Measurements from ENCODE around the gene NFIB.

Gene NFIB

DNA sequence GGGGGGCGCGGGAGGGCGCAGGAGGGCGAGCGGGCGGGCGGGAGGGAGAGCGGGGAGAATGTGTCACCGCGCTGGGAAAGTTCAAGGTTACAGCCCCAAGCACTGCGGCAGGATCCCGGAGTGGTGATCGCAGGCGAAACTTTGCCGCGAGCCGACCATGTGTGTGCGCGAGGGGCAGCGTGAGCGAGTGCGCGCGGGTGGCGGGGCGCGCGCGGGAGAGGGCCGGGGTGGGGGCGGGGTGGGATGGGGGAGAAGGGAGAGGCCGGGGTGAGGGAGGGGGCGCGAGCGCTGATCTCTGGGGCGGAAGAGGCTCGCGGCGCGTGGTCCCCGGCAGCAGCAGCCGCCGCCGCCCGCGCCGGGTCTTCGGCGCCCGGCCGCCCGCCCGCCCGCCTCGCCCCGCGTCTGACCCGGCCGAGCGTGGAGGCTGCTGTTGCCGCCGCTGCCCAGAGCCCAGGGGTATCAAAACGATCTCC, at the start of gene NFIB:
NFIB (minus strand) TSS at position 191 of the 473 bp plus-strand sequence. CDS start 630 bp downstream, outside the sequence.
- DNase-seq = no peak

DNA sequence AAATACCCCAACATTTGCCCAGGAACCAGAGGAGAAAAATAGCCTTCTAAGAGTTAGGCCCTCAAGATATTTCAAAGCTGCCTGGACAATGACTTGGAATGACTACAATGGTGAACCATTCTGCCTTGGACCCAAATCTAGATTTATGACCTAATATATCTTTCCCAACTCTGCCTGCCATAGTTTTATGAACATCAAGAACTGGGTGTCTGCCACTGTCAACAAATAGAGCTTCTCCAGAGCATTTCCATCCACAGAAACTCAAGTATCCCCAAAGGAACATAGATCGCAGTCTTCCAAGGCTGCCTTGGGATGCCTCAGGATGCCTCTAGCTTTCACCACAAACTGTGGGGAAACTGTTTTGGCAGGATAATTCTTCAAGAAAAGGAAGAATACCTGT, 48.2 kb upstream of the NFIB start:
- DNase-seq = no peak

DNA sequence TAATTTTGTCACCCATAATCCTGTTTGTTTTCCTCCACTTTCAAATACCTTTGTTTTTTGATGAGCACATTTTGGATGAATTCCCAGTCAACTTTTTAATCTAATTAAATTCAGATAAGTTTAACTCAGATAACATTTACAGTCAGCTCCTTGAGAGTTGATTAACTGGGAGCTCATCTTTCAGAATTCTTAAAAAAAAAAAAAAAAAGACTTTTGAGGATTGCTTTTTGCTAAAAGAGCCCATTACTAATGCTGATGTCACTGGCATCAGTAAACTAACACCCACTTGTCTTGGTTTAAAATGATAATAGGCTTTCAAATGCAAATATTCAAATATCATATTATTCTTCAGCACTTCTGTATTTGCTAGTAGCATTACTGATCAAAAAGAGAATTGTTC, 47.1 kb upstream of the NFIB start:
- no peak for DNase-seq

DNA sequence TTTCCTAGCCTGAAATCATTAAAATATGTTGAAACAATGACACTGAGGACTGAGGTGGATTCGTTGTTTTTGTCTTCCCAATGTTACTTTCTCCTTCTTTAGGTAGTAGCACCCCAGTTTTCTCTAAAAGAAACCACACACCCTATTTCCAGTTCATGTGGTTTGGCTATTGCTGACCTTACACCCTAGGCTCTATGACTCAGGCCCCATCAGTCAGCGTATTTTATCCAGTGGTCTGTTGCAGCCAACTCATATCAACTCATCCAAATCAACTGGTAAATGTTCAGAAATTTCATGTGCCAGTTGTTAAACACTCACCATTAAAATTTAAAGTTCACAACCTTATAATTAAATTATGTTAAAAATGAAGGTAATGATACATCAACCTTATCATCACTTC, 44.6 kb upstream of the NFIB start:
- DNase-seq = no peak

DNA sequence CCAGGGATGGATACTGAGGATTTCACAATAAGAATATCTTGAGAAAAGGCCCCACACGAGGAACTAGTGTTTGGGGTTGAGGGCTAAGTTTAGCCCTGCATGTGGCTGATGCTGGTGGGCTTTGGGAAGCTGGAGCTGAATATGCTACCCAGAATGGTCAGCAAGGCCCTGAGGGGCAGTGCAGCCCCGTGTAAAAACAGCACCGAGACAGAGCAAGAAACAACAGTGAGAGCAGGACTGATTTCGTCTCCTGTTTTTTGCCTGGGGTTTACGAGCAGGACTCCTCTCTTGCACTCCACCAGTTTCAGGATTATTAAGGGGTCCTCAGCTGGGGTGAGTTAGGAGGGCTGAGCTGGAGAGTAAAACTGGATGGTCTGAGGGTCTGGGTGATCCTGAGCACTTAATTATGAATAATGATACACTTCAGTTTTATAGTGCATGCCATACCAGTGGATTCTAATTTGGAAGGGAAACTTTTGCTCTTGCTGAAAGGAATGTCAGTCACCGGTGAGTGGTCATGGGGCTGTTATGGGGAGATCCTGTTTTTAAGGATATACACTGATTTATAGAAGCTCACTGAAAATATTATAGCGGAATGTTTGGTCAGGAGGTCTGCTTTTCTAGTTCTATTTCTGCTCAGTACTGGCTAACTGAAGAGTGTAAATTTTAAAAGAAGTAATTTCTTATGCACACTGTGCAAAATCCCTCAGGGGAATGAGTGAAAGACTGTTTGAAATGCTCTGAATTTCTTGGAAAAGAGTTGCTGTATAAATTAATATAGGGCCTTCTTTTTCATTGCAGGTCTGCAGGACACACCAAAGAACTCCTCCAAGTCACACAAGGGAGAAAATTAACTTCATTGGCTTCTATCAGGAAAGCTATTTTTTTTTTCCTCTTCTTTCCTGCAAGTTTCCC, 42.7 kb upstream of the NFIB start:
- DNase-seq = no peak

DNA sequence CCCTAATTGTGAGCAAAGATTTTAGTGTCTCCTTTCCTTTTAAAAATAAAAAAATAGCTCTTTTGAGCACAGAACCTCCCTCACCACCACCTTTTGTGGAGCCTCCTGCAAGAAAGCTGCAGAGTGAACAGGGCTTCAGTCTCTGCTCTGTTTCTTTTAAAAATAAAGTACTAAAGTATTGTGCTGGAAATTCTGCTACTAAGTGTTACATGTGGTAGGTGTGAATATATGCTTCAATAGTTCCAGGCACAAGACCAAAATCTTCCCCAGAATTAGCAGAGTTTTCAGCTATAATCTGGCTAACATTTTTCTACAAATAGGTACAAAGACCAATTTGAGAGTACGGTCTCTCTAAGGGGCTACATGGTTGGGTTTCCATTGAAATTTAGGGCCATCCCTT, 40.3 kb upstream of the NFIB start:
- DNase-seq = no peak

DNA sequence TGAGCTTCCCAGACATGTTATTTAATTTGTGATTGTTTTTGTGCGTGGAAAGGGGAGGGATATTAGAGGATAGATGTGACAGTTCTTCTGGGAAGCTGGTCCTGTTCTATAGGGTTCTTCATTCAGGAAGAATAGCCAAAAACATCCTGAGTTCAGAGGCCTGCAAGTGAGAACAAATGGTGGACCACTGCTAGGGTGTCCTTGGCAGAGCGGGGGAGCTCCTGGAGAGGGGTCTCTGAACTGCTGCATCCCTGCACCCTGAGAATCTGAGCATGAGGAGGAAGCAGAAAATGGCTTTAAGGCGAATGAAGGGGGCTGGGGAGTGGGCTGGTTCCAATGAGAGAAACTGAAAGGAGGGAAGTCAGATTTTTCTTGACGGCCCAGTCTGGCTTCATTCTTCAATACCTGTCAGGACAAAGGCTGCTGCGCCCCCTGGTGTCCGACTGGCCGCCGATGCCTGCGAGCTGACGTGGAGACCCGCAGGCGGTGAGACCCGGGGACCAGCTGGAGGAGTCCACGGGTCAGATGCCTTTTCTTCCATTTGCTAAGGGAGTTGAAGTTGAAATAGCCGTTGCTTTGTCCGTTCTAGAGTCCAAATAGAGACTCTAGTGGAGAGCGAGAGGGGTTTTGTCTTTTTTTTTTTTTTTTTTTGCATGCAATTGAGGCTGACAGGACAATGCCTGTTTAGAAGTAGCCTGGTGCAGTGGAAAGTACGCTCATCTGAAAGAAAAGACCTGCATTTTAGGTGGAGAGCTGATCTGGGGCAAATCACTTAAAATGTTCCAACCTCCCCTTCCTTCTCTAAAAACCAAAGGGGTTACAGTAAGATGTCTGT, 39.5 kb upstream of the NFIB start:
- DNase-seq = peak; percentile 49

DNA sequence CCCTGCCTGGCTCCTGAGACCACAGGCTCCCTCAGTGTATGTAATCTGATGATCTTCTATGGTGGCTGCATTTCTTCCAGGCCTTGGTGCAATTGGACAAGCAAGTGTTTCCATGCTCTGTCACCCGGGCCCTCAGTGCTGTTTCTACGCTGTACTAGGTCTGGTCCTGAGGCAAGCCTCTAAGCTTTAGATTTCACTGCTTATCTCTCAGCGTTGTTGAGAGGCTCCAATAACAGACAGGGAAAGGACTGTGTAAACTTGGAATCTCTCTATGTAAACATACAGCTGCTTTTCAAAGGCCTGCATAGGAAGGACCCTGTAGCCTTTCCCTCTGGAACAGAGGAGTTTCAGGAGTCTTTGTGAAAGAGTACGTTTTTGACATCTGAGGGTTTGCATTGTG, 38.6 kb upstream of the NFIB start:
- DNase-seq = no peak

DNA sequence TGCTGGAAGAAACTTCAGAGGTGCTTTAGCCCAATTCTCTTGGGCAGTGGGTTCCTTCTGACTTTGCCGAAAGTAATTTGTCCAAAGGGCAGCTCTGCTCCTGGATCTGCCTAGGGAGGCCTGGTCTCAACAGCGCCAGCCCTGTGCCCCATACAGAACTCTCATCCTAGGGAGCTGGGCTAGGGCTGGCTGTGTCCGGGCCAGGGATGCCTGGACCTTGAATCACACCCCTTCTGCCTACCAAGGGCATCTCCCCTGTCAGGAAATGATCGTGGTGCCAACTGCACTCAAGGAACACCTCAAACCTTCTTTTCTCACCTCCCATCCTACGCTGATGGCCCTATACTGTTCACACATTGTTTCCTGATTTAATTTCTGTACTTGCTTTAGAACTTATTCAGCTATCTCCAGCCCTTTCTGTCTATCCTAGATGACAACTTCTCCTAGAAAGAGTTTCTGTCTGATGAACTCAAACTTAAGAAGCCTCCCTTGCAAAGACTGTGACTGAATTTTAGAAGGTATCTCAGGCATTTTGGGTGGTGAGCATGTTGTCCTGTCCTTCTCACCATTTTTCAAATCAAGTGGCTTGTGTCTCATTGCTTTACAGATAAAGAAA, 37.4 kb upstream of the NFIB start:
- DNase-seq = no peak

DNA sequence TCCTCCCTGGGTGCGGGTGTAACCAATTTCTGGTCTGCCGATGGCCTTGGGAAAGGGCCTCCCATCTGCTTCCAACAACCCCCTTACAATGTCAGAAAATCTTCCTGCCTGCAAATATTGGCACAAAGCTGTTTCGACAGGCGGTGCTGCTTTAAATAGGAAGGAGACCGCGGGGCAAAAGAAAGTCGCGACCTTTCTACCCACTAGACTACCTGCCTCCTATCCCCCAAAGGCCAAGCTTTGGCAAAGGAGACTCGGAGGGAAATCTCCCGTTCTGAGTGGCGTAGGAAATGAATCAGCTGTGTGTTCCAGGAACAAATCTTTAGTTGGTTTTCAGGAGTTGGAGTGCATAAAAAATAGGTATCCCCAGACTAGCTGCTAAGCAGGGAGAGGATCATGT, 36.8 kb upstream of the NFIB start:
- no peak for DNase-seq

DNA sequence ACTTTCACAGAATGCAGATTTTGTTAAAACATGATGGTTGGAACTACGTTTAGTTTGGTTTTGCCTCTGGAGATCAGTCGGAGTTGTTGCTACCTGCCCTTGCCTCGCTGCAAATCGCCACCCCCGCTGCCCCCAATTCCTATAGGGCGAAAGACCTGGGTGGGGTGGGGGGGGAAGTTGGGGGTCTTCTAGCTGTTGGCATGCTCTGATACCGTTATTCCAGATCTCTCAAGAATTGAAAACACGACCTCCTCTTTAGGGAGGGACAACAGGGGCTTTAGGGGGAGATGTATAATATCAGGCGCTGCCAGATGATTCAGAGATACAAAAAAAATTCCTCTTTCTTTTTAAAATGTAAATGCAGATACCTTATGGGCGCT, 36.4 kb upstream of the NFIB start:
- DNase-seq = no peak

DNA sequence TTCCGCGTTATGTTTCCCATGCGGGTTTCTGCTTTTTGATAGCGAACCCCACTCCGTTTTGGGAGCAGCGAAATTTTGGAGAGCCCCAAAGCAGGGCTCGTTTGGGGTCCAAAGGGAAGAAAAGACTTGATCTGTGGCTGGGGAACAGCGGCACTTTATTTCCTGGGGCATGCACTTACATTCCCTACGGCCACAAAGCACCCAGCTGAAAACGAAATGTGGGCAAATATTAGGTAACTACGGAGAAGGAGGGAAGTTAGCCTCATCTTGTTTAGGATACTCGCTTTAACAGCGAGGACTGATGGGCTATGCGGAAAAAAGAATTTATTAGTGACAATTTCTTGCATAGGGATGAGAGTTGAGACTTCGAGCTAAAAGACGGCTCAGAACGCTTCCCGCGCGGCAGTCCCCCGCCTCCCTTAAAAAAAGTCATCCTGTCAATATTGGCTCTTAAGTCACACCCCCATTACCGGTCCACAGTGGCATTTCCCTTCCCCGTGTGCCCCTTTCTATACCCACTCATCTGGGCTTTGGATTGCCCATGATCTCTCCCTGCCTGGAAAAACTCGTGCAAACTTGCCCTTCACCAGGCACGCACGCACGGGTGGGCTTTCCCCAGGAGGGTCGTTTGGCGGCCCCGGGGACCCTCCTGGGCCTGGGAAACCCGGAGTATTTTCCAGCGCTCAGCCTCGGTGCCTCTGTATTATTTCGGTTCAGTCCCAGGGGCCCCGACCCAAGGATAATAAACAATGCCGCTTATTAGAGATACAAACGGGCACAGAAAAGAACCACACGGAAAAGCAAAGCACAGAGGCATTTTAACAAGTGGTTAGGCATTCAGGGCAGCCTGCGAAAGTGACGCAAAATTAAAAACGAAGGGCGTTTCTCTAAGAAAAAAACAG, 35.8 kb upstream of the NFIB start:
- no peak for DNase-seq

DNA sequence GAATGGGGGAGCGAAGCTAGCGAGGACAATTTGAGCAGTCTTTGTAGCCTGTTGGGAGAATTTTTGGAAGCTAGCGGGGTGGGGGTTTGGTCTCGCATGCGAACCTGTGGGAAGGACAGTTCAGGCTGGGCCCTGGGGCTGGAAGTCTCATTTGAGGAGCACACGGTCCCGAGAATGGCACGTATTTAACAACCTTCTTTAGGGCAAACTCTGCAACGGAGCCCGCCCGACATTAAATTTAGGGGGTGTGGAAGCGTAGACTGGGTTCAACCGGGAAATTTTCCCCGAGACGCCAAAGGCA, 35.2 kb upstream of the NFIB start:
- no peak for DNase-seq

DNA sequence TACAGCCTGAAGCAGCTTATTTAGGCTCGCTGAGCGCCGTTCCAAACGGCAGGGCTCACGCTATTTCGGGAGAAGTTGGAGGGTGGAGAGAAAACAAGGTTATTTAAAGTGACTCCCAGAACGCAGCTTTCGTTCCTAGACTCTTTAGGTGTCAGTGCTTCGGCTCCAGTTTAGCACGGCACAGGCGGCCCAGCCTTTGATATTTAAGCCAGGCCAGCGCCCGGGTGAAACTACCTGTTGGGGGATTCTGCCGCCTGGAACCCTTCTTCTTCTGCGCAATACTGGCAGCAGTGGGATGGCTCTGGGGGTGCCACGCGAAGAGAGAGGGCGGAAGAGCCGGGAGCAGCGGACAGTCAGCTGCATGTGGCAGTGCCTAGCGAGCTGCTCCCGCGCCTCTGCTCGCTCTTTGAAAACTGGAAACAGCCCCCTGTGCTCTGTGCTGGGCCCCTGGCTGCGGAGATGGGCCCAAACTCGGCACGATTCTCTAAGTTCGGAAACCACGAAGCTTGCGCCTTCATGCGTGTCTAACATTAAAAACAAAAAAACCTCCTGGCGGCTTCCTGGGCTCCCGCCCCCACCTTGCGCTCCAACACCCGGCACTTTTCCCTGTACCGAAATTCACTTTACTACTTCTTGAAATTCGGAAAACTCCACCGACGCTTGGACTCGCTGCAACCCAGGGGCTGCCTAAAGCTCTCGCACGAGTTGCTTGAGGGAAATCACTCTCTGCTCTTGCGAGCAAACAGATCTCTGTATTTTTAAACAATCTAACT, 34.6 kb upstream of the NFIB start:
- no peak for DNase-seq

DNA sequence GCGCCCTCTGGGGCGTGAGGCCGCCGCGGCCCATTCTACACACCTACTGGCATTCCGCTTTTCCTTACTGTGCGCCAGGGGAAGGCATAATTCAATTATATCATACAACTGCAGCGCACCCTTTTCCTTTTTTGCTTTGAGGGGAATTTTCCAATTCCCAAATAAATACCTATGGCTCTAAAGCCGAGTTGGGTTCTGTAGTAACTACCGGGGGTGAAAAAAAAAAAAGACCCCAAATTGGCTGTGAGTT, 34.1 kb upstream of the NFIB start:
- no peak for DNase-seq

DNA sequence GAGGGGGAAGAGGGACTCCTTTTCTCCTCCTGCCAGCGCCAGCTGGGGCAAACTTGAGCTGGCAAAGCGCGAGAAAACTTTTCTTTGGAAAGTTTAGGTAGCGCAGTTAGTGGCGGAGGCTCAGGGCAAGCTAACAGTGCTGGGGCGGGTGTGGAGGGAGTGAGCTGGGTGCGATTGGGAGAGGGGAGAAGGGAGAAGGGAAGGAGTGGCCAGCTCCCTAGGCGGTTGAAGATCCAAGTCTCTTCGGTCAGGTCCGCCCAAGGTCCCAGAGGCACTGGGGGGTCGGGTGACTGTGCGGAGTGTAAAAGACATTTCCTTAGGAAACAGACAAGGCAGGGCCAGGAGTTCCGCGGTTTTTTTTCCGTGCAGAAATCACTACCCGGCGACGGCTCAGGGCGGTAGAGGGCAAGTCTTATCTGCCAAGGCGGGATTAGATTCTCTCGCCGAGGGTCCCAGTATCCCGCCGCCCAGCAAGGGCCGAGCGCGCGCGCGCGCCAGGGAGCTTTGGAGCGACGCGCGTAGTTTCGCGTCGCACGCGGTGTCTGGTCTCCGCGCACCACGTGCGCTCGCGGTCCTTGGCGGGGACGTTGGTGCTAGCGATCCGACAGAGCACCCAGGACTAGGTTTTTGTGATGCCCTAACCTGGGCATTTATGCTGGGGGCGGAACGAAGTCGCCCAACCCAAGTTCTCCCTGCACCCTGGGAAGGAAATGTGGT, 33.6 kb upstream of the NFIB start:
- DNase-seq = no peak

DNA sequence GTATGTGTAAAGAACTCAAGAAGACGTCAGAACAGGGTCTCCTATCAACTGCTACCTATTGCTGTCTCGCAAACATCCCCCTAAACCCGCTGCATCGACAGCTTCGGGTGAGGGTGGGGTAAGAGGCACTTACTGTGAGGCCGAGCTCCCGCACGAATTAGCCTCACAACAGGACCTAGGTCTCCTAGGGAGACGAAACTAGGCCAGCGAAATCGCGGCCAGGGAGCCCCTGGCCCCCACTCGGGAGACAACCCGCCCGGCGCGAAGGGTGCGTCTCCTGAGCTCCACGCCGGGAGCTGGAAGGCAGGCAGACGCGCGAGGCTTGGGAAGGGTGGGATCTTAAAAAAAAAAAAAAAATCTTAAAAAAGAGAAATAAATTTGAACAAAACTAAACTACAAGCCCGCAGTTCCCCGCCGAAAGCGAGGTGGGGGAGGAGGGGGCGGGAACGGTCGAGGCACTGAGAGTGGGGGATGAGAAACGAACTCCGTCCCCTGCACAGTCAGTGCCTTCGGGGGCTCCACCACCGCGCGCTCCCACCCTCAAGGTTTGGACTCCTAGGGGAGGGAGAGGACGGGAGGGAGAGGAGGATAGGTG, 33.0 kb upstream of the NFIB start:
- DNase-seq = no peak

DNA sequence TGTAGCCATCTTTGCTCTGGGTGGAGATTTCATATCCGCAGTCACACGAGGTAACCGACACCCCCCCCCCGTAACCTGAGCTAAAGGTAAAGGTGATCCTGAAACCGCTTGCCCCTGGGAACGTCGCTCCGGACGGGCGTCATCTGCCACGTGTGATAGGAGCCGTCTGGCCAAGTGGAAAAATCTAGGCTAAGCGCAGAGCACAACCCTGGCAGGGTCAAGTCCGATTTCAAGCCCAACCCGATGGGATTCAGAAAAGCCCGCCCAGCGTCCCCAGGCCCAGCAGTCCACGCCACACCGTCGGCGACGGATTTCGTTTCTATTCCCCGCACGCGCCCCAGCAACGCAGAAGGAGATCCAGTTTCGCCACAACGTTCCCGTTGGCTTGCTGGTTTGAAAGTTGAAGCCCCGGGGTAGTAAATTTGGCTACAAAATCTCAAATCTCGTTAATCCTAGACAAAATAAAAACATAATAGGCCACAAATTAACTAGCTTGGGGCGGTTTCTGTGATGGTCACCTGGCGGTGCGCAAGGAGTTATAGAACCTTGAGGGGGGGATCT, 32.4 kb upstream of the NFIB start:
- DNase-seq = no peak

DNA sequence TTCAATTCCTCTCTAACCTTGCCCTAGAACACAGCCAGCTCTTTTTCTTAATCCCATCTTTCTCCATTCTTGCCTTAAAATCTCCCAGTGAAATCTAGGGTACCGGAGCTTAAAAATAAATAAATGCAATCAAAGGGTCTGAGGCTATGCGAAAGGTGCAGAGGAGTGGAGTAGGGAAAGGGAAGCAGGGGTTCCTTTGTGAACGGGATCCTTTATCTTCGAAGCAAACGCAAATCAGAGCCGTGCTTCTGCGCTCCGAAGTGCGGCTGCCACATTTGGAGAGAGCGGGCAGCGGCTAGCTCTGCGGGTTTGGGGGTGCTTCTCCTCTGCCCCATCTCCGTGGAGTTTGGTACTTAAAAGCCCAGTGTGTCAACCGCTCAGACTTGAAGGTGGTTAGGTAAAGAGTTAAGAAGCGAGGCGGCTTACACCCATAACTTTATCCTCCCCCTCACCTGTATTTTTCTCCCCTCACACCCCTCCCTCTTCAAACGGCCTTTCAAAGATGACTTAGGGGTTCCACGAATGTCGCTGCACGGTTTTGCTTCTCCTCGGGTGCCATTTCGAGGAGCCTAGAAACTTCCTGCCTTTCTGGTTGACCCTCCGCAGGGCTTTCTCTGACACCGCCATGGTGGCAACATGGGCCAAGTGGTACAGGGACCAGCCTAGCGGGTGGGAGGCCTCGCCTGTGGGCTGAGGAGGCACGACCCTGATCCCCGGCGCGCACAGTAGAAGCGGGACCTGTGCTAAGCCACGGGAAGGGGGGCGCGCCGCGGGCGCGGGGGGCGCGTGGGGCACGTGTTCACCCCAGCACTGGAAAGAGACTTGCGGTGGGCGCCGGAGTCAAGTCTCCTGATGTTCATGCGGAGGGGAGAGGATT, 31.7 kb upstream of the NFIB start:
- DNase-seq = no peak

DNA sequence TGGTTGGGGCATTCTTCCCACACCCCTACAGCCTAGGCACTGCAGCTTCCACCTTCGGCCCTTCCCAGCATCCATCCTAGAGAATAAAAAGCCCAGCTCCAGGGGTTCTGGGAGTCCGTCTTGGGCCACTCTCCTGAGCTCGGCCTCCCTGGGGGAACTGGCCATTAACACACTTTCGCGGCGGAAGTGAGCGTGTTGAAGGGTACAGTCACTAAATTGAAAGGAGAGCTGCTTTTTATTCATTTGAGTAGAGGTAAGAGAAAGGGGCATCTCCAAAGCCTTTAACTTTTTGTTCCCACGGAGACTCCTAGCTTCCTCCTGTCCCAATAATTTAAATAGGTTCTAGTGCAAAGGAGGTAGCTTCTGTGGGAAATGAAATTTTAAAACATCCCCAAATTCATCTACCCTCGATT, 31.0 kb upstream of the NFIB start:
- no peak for DNase-seq
